ENCODE data around the gene RITA1. TPM values are rescaled to one million over a fixed set of nuclear protein-coding genes. Genes with fewer than 3 reads are reported as not detected.

The RITA1 gene
- total RNA-seq, 1 donor from 2014 or later: 18.2 TPM

DNA sequence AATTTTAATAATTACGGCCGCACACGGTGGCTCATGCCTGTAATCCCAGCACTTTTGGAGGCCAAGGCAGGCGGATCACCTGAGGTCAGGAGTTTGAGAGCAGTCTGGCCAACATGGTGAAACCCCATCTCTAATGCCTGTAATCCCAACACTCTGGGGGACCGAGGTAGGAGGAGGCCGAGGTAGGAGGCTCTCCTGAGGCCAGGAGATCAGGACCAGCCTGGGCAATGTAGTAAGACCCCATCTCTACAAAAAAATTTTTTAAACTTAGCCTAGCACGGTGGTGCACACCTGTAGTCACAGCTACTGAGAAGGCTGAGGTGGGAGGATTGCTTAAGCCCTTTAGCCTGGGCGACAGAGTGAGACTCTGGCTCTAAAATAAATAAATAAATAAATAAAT lies 41.6 kb upstream of the RITA1 start:
- Mint-ChIP-seq H3K27ac (no peak overlapping the region), H3K4me3 (no peak overlapping the region), H3K4me1 (peaks cover 25% of the 10 kb centered on the region), H3K36me3 (ENCODE audit: low read depth) (no peaks in the 10 kb centered on the region), H3K9me3 (no peaks in the 10 kb centered on the region), H3K27me3 (no peaks in the 10 kb centered on the region)
- ChIA-PET POLR2A (no interaction called here), CTCF (no interaction called here)
- intact Hi-C loops (cut with micrococcal nuclease): no loop called here
- DNase-seq (no peak), ATAC-seq (ENCODE audit: low read depth) (no peak)
- TF ChIP-seq, protein P1, sequence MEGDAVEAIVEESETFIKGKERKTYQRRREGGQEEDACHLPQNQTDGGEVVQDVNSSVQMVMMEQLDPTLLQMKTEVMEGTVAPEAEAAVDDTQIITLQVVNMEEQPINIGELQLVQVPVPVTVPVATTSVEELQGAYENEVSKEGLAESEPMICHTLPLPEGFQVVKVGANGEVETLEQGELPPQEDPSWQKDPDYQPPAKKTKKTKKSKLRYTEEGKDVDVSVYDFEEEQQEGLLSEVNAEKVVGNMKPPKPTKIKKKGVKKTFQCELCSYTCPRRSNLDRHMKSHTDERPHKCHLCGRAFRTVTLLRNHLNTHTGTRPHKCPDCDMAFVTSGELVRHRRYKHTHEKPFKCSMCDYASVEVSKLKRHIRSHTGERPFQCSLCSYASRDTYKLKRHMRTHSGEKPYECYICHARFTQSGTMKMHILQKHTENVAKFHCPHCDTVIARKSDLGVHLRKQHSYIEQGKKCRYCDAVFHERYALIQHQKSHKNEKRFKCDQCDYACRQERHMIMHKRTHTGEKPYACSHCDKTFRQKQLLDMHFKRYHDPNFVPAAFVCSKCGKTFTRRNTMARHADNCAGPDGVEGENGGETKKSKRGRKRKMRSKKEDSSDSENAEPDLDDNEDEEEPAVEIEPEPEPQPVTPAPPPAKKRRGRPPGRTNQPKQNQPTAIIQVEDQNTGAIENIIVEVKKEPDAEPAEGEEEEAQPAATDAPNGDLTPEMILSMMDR (IDR thresholded peaks at IDR 0.05): no peak

DNA sequence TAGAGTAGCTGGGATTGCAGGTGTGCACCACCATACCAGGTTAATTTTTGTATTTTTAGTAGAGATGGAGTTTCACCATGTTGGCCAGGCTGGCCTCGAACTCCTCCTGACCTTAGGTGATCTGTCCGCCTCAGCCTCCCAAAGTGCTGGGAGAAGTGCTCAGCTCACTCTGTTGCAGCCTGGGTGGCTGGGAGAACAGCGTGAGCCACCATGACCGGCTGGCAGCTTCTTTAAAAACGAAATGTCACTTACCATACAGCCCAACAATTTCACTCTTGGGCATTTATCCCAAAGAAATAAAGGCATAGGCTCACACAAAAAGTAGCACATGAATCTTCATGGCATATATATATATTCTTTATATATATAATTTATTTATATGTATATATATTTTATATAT lies 40.7 kb upstream of the RITA1 start:
- H3K27me3 Mint-ChIP-seq: no peaks in the 10 kb centered on the region
- no peak for ATAC-seq (ENCODE audit: low read depth)
- POLR2A ChIA-PET: no interaction called here
- TF ChIP-seq, protein P1 (IDR thresholded peaks at IDR 0.05): no peak
- DNase-seq: no peak
- CTCF ChIA-PET: no interaction called here
- no peak overlapping the region for H3K4me3 Mint-ChIP-seq
- H3K4me1 Mint-ChIP-seq: peaks cover 25% of the 10 kb centered on the region
- intact Hi-C loops (cut with micrococcal nuclease): no loop called here
- H3K9me3 Mint-ChIP-seq: no peaks in the 10 kb centered on the region
- H3K36me3 Mint-ChIP-seq (ENCODE audit: low read depth): no peaks in the 10 kb centered on the region
- no peak overlapping the region for H3K27ac Mint-ChIP-seq

DNA sequence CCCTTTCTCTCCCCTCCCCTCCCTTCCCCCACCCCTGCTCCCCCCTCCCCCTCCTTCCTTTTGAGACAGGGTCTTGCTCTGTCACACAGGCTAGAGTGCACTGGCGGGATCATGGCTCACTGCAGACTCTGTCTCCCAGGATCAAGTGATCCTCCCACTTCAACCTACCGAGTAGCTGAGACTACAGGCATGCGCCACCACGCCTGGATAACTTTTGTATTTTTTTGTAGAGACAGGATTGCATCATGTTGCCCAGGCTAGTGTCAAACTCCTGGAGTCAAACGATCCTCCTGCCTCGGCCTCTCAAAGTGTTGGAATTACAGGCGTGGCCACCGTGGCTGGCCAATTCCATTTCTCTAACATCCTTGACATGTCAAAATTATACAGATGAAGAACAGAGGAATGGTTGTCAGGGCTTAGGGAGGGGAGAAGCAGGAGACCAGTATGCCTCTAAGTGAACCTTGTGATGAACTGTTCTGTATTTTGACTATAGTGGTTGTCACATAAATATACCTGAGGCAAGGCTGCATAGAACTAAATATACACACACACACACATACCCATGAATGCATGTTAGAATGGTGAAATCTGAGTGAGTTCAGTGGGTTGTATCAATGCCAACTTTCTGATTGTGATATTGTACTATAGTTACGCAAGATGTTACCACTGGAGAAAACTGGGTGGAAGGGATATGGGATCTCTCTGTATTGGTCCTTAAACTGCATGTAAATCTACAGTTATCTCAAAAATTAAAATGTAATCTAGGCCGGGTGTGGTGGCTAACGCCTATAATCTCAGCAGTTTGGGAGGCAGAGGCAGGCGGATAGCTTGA lies 39.6 kb upstream of the RITA1 start:
- TF ChIP-seq, protein P1 (IDR thresholded peaks at IDR 0.05): no peak
- DNase-seq (no peak), ATAC-seq (ENCODE audit: low read depth) (no peak)
- H3K4me3 Mint-ChIP-seq: no peak overlapping the region
- H3K36me3 Mint-ChIP-seq (ENCODE audit: low read depth): no peaks in the 10 kb centered on the region
- no peak overlapping the region for H3K27ac Mint-ChIP-seq
- ChIA-PET POLR2A (interaction anchor here (0.7 kb wide), 1 partner anchor 245 kb away, joined by 5 read pairs; no protein-coding TSS in a partner anchor), CTCF (no interaction called here)
- intact Hi-C loops (cut with micrococcal nuclease): no loop called here
- H3K4me1 Mint-ChIP-seq: peaks cover 21% of the 10 kb centered on the region
- no peaks in the 10 kb centered on the region for H3K9me3 Mint-ChIP-seq
- no peaks in the 10 kb centered on the region for H3K27me3 Mint-ChIP-seq

DNA sequence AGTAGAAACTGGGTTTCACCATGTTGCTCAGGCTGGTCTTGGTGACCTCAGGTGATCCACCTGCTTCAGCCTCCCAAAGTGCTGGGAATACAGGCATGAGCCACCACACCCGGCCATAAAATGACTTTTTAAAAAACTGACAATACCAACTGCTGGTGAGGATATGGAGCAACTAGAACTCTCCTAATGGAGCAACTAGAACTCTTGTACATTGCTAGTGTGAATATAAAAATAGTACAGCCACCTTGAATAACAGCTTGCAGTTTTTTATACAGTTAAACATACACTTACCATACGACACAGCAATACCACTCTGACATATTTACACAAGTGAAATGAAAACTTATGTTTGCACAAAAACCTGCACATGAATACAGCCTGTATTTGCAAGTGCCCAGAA lies 38.5 kb upstream of the RITA1 start:
- peaks cover 14% of the 10 kb centered on the region for H3K4me1 Mint-ChIP-seq
- H3K27ac Mint-ChIP-seq: no peak overlapping the region
- CTCF ChIA-PET: no interaction called here
- intact Hi-C loops (cut with micrococcal nuclease): no loop called here
- TF ChIP-seq, protein P1 (IDR thresholded peaks at IDR 0.05): no peak
- POLR2A ChIA-PET: interaction anchor here (0.7 to 1.1 kb wide), 2 partner anchors 11 to 77 kb away, joined by 3 to 7 read pairs; partner anchors contain the start of gene RASAL1
- no peak for ATAC-seq (ENCODE audit: low read depth)
- no peaks in the 10 kb centered on the region for H3K9me3 Mint-ChIP-seq
- no peaks in the 10 kb centered on the region for H3K36me3 Mint-ChIP-seq (ENCODE audit: low read depth)
- DNase-seq: no peak
- H3K4me3 Mint-ChIP-seq: no peak overlapping the region
- H3K27me3 Mint-ChIP-seq: peaks cover under 1% of the 10 kb centered on the region

DNA sequence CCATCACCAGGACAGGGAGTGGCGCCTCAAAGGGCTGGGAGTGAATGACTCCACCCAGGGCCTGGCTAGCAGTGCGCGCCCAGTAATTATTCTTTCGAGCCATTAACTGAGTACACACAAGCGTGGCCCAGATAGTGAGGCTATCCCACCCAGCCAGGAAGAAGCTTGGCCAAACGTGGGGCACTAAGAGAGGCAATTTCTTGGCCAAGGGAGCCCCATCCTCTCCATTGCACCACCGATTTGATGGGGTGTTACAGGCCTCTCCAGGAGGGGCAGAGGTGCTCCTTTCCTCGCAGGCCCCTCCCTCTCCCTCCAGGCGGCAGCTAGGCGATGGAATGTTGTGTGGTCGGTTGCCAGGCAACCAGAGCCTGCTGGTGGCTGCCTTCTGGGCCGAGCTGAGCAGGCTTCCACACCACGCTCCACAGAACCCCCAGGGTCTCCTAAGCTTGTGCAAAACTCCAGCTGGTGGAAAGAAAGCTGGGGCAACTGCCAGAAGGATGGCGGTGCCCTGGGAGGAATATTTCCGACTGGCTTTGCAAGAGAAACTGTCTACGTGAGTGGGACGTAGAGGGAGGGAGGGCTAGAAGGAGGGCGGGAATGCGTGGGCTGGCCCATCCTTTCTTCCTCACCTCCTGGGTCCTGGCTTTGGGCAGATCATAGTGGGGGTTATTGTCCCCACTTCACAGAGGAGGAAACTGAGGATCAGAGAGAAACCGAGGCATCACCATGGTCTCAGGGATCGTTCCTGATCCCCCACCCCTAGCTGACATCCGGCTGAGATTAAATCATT lies 36.0 kb upstream of the RITA1 start, which contains the start of gene CFAP73:
Gene CFAP73, plus strand, starts transcription at position 364 of the 790 bp plus-strand sequence. Its CDS starts 134 bp downstream, at position 498.
- H3K4me3 Mint-ChIP-seq: no peak within 1 kb of the TSS
- POLR2A ChIA-PET: no interaction called here
- TF ChIP-seq, protein P1 (IDR thresholded peaks at IDR 0.05): no peak
- no peaks in the 10 kb centered on the region for H3K36me3 Mint-ChIP-seq (ENCODE audit: low read depth)
- intact Hi-C loops (cut with micrococcal nuclease): no loop called here
- DNase-seq (no peak), ATAC-seq (ENCODE audit: low read depth) (no peak)
- no peaks in the 10 kb centered on the region for H3K9me3 Mint-ChIP-seq
- H3K27ac Mint-ChIP-seq: no peak within 1 kb of the TSS
- peaks cover 16% of the 10 kb centered on the region for H3K4me1 Mint-ChIP-seq
- H3K27me3 Mint-ChIP-seq: peaks cover 6% of the 10 kb centered on the region
- CTCF ChIA-PET: interaction anchor here (1.0 kb wide), 1 partner anchor 100 kb away, joined by 3 read pairs; no protein-coding TSS in a partner anchor

All from activated B cell treated with CpG ODN at 0.5 μM for 24 hours (primary cell).